Brain microvascular endothelial cell (primary cell): ENCODE measurements around the gene CLEC16A.
A peak's percentile ranks its signal among the peaks of the same experiment; 100 is the strongest.

Source experiments
- DNase-seq: peaks from one replicate; pipeline ENCODE4 v3.0.0-alpha.2; 2020
- H3K27ac ChIP-seq: fragments of 250-450 bp; sonication (Bioruptor Pico); 2 replicates; pipeline ENCODE4 v1.5.1; 2020; ENCODE audit warnings: mild to moderate bottlenecking, moderate library complexity
- H3K27me3 ChIP-seq: fragments of 250-450 bp; sonication (Bioruptor Pico); replicated peaks from 2 replicates; pipeline ENCODE4 v1.5.1; 2020; ENCODE audit warnings: mild to moderate bottlenecking
- H3K36me3 ChIP-seq: fragments of 250-450 bp; sonication (Bioruptor Pico); replicated peaks from 2 replicates; pipeline ENCODE4 v1.5.1; 2020; ENCODE audit warnings: mild to moderate bottlenecking
- H3K4me3 ChIP-seq: 2 replicates; pipeline ENCODE4 v1.5.1; 2011; ENCODE audit warnings: low read depth, mild to moderate bottlenecking, control low read depth, low read length, moderate library complexity
- in situ Hi-C: cut with HindIII; loops from 2 replicates; pipeline ENCODE4 v1.10.0; 2017; ENCODE audit warnings: low sequenced_read_pairs, low pct_ligation_motif_present
- TF ChIP-seq, protein P1 (sequence below): IDR thresholded peaks from 2 replicates; pipeline ENCODE4 v1.5.1; 2011; ENCODE audit warnings: low read depth, mild to moderate bottlenecking, moderate library complexity, low read length, control low read depth, inconsistent platforms; ENCODE audit errors: missing control alignments

The CLEC16A gene, protein sequence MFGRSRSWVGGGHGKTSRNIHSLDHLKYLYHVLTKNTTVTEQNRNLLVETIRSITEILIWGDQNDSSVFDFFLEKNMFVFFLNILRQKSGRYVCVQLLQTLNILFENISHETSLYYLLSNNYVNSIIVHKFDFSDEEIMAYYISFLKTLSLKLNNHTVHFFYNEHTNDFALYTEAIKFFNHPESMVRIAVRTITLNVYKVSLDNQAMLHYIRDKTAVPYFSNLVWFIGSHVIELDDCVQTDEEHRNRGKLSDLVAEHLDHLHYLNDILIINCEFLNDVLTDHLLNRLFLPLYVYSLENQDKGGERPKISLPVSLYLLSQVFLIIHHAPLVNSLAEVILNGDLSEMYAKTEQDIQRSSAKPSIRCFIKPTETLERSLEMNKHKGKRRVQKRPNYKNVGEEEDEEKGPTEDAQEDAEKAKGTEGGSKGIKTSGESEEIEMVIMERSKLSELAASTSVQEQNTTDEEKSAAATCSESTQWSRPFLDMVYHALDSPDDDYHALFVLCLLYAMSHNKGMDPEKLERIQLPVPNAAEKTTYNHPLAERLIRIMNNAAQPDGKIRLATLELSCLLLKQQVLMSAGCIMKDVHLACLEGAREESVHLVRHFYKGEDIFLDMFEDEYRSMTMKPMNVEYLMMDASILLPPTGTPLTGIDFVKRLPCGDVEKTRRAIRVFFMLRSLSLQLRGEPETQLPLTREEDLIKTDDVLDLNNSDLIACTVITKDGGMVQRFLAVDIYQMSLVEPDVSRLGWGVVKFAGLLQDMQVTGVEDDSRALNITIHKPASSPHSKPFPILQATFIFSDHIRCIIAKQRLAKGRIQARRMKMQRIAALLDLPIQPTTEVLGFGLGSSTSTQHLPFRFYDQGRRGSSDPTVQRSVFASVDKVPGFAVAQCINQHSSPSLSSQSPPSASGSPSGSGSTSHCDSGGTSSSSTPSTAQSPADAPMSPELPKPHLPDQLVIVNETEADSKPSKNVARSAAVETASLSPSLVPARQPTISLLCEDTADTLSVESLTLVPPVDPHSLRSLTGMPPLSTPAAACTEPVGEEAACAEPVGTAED

DNA sequence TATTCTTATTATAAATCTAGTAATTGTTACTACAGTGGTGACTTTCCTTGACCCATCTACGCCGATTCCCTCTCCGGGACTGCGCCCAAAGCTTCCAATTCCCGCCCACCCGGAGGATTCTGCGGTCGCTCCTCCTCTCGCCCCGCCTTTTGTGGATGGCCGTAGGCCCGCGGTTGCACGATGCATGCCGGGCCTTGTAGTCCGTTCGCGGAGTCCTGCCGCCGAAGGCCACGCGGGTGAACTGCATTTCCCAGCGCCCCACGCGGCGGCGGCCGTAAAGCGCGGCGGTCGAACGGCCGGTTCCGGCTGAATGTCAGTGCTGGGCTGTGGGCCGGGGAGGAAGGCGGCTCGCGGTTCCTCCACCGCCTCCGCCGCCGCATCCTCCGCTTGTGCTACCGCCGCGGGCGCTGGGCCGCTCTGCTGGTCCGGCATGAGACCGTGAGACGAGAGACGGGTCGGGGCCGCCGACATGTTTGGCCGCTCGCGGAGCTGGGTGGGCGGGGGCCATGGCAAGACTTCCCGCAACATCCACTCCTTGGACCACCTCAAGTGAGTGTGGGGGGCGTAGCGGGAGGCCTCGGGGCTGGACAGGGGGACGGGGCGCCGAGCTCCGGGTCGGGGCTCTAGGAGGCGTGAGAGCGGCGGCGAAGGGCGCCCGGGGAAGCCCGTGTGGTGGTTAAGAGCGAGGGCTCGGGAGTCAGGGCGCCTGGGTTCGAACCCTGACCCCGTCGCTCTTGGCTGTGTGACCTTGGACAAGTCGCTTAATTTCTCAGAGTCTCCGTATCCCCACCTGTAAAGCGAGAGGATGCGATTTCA lies at the start of gene CLEC16A:
Gene CLEC16A, plus strand, starts transcription at position 316 of the 816 bp plus-strand sequence. Its CDS starts 154 bp downstream, at position 470.
- in situ Hi-C loops = no loop called here
- peak; percentile 96 for DNase-seq
- TF ChIP-seq, protein P1, sequence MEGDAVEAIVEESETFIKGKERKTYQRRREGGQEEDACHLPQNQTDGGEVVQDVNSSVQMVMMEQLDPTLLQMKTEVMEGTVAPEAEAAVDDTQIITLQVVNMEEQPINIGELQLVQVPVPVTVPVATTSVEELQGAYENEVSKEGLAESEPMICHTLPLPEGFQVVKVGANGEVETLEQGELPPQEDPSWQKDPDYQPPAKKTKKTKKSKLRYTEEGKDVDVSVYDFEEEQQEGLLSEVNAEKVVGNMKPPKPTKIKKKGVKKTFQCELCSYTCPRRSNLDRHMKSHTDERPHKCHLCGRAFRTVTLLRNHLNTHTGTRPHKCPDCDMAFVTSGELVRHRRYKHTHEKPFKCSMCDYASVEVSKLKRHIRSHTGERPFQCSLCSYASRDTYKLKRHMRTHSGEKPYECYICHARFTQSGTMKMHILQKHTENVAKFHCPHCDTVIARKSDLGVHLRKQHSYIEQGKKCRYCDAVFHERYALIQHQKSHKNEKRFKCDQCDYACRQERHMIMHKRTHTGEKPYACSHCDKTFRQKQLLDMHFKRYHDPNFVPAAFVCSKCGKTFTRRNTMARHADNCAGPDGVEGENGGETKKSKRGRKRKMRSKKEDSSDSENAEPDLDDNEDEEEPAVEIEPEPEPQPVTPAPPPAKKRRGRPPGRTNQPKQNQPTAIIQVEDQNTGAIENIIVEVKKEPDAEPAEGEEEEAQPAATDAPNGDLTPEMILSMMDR = no peak
- Histone ChIP-seq H3K27me3 (no peaks in the 10 kb centered on the region), H3K27ac (peak within 1 kb of the TSS; percentile 33), H3K4me3 (peak within 1 kb of the TSS; percentile 93), H3K36me3 (no peaks in the 10 kb centered on the region)

DNA sequence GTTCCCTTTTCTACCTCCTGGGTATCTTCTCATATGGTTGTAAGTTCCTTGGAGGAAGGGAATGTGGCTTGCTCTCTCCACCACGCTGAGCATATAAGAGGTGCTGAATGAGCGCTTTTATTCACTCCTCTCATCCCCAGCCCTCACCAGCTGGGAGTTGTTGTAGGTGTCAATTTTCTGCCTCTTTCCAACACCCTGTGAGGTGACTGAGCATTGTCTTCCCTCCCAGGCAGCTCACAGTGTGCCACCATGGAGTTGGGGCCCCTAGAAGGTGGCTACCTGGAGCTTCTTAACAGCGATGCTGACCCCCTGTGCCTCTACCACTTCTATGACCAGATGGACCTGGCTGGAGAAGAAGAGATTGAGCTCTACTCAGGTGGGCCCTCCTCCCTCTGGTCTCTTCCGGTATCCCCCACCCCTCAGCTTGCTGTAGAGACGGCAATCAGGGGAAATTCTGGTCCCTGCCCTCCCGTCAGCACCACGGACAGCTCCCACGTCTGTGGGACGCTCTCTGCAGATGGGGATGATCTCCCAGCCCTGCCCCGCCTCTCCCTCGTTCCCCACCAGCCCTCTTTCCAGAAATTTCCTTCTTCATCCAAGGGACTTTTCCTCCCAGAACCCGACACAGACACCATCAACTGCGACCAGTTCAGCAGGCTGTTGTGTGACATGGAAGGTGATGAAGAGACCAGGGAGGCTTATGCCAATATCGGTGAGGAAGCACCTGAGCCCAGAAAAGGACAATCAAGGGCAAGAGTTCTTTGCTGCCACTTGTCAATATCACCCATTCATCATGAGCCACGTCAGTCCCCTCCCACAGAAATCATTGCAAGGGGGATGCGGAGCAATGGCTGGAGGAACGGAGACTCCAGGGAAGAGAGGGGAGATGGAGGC lies 49.1 kb upstream of the CLEC16A start:
- Histone ChIP-seq H3K27me3 (no peaks in the 10 kb centered on the region), H3K36me3 (no peaks in the 10 kb centered on the region), H3K27ac (no peak overlapping the region), H3K4me3 (no peak overlapping the region)
- in situ Hi-C loops = no loop called here
- TF ChIP-seq, protein P1 = no peak
- peak; percentile 27 for DNase-seq

DNA sequence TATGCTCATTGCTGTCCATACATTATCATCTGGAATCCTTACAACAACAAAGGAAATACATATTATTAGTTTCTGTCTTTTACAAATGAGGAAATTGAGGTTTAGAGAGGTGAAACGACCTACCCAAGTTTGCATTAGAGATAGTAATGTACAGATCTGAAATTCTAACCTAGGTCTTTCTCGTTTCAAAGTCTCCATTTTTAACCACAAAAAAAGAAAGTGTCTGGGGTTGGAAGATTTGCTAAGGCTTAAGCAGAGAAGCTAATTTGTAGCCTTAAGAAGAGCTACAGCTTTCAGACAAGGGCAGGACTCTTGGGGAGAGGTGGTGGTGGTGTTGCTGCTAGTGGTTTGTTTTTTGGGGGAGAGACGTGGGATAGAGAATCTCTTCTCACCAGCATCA lies 48.2 kb upstream of the CLEC16A start:
- no peaks in the 10 kb centered on the region for H3K27me3 ChIP-seq
- DNase-seq = no peak
- no peak overlapping the region for H3K4me3 ChIP-seq
- H3K36me3 ChIP-seq = no peaks in the 10 kb centered on the region
- no peak overlapping the region for H3K27ac ChIP-seq
- TF ChIP-seq, protein P1 = no peak
- in situ Hi-C loops = no loop called here

DNA sequence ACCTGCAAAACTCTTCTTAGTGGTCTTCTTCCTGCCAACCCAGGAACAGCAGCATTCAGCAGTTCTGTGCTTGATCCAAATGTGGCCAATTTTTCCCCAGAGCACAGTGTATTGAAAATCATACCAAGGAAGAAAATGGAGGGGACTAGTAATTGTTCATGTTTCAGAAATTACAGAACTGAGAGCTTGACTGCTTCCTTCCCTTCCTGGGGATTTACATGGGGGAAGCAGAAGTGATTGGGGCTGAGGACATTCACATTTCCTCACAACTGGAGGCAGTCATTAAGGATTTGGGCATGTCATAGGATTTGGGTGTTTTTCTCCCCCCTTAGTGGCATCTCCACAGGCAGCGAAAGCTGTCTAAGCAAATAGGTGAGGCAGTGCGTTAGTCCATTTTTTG lies 47.6 kb upstream of the CLEC16A start:
- H3K27me3 ChIP-seq = no peaks in the 10 kb centered on the region
- H3K36me3 ChIP-seq = no peaks in the 10 kb centered on the region
- in situ Hi-C loops = no loop called here
- no peak overlapping the region for H3K27ac ChIP-seq
- no peak overlapping the region for H3K4me3 ChIP-seq
- no peak for DNase-seq
- TF ChIP-seq, protein P1 = no peak

DNA sequence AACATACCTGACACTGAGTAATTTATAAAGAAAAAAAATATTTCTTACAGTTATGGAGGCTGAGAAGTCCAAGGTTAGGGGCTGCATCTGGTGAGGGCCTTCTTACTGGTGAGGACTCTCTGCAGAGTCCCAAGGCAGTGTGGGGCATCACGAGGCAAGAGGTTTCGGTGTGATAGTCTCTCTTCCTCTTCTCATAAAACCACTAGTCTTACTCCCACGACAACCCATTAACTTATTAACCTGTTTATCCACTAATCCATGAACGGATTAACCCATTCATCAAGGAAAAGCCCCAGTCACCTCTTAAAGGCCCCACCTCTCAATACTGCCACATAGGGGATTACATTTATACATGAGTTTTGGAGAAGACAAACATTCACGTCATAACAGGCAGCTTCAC lies 47.2 kb upstream of the CLEC16A start:
- TF ChIP-seq, protein P1 = no peak
- Histone ChIP-seq H3K4me3 (no peak overlapping the region), H3K27me3 (no peaks in the 10 kb centered on the region), H3K36me3 (no peaks in the 10 kb centered on the region), H3K27ac (no peak overlapping the region)
- DNase-seq = no peak
- in situ Hi-C loops = no loop called here
